GM12892 (cell line): ENCODE results near the gene LRRC36.

ENCODE experiments used
- POLR2AphosphoS5 ChIP-seq: IDR thresholded peaks from 2 replicates; pipeline ENCODE4 v1.6.1; 2011; ENCODE audit warnings: low read depth, low read length, control low read depth
- TAF1 ChIP-seq: IDR thresholded peaks from 2 replicates; pipeline ENCODE4 v1.6.1; 2011; ENCODE audit warnings: low read depth, mild to moderate bottlenecking, control low read depth, low read length, borderline replicate concordance

- TF ChIP-seq TAF1 (no peak), POLR2AphosphoS5 (no peak)
Observed at GRCh38 chr16:67296420-67296819, 30.2 kb upstream of the LRRC36 start.
